HG02943 (cell line): ENCODE measurements around the gene SYNPO.

Source experiments
- ATAC-seq: cut with Tn5 transposase; IDR thresholded peaks from one replicate; pipeline ENCODE4 v1.9.1; 2021; ENCODE audit warnings: mild to moderate bottlenecking, low read depth, moderate library complexity; ENCODE audit not compliant: unreplicated experiment

SYNPO gene

GRCh38 chr5:150605546-150605945, 34.9 kb upstream of the SYNPO start:
- ATAC-seq = no peak

- no peak for ATAC-seq
Observed at GRCh38 chr5:150606476-150606875, 34.0 kb upstream of the SYNPO start.

- ATAC-seq = no peak
Observed at GRCh38 chr5:150607105-150607504, 33.4 kb upstream of the SYNPO start.

- no peak for ATAC-seq
Observed at GRCh38 chr5:150607991-150608390, 32.5 kb upstream of the SYNPO start.

- ATAC-seq = no peak
Observed at GRCh38 chr5:150608991-150609390, 31.5 kb upstream of the SYNPO start.

GRCh38 chr5:150609843-150610584, 30.4 kb upstream of the SYNPO start:
- ATAC-seq = no peak

- ATAC-seq = no peak
Observed at GRCh38 chr5:150611026-150611425, 29.4 kb upstream of the SYNPO start.

- no peak for ATAC-seq
Observed at GRCh38 chr5:150612405-150612804, 28.1 kb upstream of the SYNPO start.

- ATAC-seq = no peak
Observed at GRCh38 chr5:150612905-150613670, 27.4 kb upstream of the SYNPO start.

GRCh38 chr5:150613991-150614660, 26.3 kb upstream of the SYNPO start:
- ATAC-seq = no peak

GRCh38 chr5:150614661-150615060, 25.8 kb upstream of the SYNPO start:
- no peak for ATAC-seq

- ATAC-seq = no peak
Observed at GRCh38 chr5:150615141-150615699, 25.2 kb upstream of the SYNPO start.

- ATAC-seq = no peak
Observed at GRCh38 chr5:150616024-150616470, 24.4 kb upstream of the SYNPO start.

- no peak for ATAC-seq
Observed at GRCh38 chr5:150616506-150616905, 24.0 kb upstream of the SYNPO start.

GRCh38 chr5:150618163-150618562, 22.3 kb upstream of the SYNPO start:
- ATAC-seq = no peak

- no peak for ATAC-seq
Observed at GRCh38 chr5:150618588-150619281, 21.7 kb upstream of the SYNPO start.

- ATAC-seq = no peak
Observed at GRCh38 chr5:150619359-150620230, 20.9 kb upstream of the SYNPO start.

- ATAC-seq = no peak
Observed at GRCh38 chr5:150621301-150621700, 19.2 kb upstream of the SYNPO start.

GRCh38 chr5:150622157-150622556, 18.3 kb upstream of the SYNPO start:
- no peak for ATAC-seq
